GM18873 (cell line): ENCODE data around the gene CHCHD6.

Experiments
- ATAC-seq: cut with Tn5 transposase; IDR thresholded peaks from one replicate; pipeline ENCODE4 v1.9.1; 2021; ENCODE audit warnings: mild to moderate bottlenecking, moderate library complexity, moderate number of reproducible peaks; ENCODE audit not compliant: unreplicated experiment, low FRiP score

The CHCHD6 gene

DNA sequence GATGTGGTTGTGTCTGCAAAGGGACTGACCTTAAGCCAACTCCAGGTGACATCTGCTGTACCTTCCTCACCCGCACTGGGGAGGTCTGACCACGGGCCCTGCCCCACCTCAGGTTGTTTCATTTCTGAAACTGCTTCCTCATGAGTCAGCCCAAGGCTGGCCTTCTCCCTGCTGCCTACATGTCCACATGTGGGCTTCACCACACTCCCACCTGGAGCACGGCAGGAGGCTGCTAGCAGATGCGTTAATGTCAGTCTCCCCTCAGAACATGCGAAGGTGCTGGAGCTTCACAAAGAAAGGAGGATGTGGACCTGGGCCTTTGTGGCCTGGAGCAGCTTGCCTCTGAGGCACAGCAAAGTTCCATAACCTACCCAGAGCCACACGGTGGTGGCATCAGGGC lies 209.5 kb downstream of the CHCHD6 start:
- no peak for ATAC-seq

DNA sequence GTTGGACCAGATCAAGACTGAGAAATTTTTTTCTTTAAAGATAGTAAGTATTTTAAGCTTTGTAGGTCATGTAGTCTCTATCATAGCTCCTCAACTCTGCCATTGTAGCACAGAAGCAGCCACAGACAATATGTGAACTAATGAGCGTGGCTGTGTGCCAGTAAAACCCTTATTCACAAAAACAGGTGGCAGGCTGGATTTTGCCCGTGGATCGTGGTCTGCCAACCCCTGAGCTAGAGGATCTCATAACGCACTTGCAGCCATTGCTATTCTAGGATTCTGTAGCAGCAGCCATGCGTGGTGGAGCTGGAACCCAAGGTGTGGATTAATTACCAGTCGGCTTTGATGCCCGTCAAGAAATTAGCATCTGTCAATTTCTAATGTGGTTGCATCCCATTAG lies 210.2 kb downstream of the CHCHD6 start:
- no peak for ATAC-seq

DNA sequence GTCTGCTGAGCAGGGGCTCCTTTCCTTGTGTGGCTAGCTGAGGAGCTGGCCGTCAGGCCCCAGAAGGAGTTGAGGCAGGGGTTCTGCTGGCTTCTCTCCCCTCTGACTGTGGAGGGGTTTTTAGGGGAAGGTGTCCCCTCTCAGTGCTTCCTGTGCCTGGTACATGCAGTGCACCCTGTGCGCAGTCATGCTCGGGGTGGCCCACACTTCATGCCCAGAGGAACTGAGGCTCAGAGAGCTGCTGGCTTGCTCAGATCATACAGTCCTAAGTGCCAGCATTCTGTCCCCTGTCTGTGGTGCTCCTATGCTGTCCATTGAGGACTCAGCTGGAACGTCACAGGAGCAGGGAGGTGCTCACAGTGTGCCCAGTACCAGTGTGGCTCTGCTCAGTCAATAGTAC lies 211.0 kb downstream of the CHCHD6 start:
- no peak for ATAC-seq

DNA sequence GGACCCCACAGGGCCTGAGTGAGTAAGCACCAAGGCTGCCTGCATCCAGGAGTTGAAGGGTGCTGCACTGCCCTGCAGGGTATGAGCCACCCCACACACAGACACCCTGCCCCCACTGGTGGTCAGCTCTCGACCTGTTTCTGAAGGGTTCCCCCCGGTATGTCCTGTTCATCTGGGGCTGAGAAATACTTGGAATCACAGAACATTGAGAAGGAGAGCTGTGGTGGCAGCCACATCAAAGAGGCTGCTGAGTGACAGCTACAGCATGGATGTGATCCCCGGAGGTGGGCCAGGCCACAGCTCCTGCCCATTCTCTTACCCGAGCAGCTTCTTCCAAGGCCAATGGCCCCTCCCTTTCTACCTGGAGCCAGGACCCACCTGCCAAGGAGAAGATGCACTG lies 212.5 kb downstream of the CHCHD6 start:
- ATAC-seq = no peak

DNA sequence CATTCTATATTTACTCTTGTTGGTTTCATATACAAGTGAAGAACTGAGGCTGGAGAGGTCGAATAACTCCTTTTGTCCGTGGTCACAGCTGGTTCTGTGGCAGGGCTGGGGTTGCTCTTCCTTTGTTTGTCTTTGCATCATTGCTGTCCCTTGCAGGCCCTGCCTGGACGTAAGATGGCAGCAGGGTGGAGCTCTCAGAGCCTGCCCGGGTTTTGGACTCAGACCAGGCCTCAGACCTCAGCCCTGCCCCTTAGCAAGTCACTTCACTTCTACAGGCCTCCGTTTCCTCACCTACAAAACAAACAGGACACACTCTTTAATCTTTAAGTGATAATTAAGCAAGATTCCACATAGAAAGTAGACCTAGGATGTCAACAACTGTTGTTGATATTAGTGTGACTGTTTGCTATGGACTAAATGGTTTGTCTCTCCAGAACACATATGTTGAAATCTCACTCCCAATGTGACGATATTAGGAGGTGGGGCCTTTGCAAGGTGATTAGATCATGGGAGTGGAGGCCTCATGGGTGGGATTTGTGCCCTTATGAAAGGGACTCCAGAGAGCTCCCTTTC lies 213.3 kb downstream of the CHCHD6 start:
- ATAC-seq = no peak

DNA sequence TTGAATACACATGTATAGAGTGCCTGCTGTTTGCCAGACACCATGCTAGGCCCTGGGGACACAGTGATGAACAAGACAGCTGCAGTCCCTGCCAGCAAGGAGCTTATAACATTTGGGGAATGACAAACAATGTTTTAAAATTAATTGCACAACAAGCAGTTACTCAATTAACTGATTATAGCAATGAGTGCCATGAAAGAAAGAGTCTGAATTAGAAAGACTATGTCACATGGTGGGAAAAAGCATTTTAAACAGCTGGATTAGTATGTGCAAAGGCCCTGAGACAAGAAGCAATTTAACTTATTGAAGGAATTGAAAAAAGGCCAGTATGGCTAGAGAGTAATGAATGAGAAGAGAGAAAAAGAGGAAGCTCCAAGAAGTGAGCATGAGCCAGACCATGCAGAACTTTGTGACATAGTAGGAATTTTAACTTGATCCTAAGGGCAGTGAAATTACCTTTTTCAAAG lies 214.3 kb downstream of the CHCHD6 start:
- ATAC-seq = no peak

DNA sequence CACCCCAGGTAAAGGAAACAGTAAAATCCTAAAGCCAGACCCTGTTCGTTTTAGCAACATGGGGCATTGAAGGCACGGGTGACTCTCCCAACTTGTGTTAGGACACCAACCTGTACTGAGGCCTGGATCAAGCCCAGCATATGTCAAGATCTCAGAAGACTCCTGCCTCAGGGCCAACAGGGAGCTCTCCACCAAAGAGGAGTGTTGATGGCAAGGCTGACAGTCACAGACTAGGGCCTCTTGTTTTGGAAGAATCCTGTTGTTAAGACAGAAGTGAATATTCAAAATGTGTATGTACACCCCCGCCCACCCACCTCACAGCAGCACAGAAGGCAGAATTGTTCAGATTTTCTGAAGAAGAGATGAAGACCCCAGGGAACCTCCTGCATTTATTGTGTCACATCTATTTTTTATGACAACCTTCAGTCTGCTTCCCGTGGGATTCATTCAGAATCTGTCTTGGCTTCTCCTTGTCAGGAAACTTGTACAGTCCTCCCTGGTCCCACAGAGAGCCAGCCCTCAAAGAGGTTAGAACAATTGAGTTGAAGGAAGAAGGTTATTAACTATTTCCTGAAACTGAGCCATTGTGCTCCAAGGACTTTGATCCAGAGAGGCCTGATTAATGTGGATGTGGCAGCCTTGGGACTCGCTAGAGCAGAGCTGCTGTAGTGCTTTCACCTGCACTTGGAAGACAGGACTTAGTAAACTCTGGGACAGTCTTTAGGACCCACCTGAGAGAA lies 217.2 kb downstream of the CHCHD6 start:
- ATAC-seq = no peak

DNA sequence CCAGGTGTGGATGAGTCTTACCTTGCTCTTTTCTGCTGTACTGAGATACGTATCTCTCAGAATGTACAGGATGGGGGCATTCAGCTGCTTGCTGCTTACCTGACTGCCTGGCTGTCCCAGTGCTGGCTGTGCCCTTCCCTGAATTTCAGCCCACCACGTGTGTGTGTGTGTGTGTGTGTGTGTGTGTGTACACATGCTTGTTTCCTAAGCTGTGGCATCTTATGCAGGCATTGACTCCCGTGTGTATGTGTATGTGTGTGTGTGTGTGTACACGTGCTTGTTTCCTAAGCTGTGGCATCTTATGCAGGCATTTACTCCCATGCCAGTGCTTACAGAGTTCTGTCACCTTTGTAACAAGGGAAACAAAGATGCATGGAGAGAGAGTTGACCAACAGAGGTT lies 218.4 kb downstream of the CHCHD6 start:
- ATAC-seq = no peak

DNA sequence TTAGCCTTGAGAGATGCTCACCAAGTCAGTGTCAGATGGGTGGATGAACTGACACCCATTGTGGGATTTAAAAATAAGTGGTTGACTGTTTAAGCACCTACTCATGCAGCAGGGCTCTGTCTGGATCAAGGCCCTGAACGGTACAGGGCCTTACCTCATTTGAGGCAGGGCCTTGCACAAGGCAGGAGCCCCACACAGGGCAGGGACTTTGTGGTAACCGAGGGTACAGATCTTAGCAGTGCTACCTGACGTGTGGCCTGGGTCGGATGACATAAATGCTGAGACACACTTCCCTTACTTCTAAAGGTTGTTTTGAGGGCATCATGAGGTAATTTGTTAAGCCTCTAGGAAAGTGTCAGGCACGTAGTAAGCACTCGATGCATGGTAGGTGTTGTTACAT lies 219.4 kb downstream of the CHCHD6 start:
- ATAC-seq = no peak

DNA sequence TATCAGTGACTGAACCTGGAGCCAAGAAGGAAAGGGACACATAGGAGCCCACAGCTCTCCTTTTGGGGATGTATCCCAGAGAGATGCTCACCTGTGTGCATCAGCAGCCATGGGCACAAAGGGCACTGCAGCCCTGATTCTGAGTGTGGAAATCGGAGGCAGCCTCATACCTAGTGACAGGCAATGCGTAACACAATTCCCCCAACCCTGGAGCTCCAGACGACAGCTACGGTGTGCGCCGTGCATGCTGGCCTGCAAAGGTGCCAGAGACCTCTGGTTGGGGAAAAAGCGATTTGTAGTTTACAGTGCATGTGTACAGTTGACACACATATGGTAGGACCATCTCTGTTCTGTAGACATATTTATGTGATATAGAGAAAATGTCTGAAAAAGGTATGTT lies 219.9 kb downstream of the CHCHD6 start:
- no peak for ATAC-seq

DNA sequence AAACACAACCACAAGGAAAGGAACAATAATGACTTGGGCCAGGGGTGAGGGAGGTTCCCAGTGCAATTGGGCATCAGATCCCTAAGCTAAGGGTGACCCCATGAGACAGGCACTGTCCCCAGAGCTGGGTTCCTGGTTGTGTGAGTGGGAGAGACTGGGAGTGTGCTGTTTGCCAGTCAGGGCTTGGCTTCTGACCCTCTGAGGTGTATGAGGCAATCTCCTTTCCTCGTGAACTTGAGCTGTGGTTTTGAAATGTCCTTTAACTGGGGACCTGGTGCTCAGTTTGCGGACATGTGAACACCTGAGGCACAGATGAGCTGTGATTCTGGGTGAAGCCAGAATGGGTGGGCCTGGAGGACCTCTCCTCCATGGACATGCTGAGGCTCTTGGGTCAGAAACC lies 220.4 kb downstream of the CHCHD6 start:
- no peak for ATAC-seq

DNA sequence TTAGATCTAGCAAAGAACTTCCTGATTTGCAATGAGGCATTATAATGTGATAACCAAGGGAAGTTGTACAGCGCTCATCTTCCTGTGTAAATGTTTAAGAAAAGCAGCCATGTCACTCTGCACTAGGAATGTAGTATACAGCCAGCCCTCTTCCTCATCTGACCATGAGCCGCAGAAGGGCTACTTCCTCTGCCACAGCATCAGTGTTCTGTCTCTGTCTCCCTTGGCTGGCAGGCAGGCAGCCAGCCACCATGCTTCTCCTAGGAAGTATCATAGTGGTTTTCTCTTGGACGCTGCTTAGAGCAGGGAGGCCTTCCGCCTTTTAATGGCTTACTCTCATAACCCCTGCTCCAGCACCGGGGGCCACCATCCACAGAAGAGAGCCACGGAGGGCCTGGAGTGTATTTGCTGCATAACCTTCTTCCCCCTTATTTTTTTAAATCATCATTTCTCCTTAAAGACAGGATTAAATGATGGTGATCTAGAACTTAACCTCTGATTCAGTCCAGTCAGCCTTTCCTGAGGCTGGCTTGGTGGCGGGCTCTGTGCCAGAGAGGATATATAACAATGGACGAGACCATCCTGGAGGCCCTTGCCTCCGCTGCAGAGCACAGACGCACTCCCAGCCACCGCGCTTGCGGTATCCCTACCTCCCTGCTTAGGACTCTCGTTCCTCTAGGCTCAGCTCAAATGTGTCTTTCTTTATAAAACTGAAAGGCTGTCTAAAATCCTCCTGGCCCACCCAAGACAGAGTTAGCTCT lies 221.6 kb downstream of the CHCHD6 start:
- ATAC-seq = no peak

DNA sequence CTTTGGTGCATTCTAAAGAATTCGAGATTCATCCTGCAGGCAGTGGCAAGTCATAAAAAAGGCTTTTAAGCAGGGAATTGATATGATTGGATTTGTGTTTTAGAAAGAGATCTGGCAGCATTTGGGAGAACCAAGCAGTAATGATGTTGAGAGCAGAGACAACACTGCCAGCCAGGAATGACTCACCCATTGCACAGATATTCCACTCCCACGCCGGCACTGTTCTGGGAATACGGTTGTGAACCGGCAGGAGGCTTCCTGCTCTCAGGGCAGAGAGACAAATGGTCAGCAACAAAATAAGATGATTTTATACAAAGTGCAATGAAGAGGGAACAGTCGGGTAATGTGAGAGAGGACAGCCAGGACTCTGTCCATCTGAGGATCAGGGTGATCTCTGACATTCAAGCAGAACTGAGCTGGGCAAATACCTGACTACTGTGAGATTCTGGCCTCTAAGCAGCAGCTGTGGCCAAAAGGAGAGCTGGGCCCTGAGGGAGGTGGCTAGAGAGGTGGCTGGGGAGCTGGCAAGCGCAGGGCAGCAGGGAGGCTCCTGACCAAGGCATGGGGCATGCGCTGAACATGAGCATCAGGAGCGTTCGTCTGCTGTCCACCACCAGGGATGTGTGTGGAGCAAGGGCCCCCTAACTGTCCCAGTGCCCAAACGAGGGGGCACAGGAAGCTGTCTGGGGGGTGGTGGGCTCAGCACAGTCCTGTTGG lies 222.8 kb downstream of the CHCHD6 start:
- ATAC-seq = no peak

DNA sequence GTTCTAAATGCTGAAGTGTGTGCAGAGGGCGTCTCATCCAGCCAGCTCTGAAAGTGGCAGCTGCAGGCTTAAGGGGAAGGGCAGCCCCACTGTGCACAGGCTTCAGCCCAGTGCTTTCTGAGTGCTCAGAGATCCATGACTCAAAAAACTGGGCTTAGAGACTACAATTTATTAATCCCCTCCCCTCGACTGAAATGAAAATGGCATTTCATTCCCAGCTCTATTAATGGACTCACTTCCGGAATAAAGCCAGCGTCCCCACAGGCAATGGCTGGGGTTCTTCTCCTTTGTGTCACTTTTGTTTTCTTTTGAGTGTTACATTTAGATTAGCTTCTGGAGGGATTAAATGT lies 223.3 kb downstream of the CHCHD6 start:
- no peak for ATAC-seq

DNA sequence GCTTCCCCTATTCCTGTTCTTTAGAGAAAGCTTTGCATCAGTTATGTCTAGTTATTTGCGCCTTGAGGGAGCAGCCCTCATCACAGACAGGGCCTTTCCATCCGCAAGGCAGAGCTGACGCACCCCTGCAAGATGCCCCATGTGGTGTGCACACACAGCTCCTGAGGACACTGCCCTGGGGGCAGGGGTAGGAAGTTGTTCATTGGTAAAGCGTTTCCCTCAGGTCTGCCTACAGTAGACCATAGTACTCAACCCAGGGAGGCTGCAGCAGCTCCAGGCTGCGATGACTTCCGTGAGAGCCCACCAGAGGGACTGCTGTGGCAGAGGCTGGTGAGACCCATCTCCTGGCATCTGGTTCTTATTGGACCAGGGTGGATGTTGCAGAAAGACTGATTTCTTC lies 223.8 kb downstream of the CHCHD6 start:
- ATAC-seq = no peak

DNA sequence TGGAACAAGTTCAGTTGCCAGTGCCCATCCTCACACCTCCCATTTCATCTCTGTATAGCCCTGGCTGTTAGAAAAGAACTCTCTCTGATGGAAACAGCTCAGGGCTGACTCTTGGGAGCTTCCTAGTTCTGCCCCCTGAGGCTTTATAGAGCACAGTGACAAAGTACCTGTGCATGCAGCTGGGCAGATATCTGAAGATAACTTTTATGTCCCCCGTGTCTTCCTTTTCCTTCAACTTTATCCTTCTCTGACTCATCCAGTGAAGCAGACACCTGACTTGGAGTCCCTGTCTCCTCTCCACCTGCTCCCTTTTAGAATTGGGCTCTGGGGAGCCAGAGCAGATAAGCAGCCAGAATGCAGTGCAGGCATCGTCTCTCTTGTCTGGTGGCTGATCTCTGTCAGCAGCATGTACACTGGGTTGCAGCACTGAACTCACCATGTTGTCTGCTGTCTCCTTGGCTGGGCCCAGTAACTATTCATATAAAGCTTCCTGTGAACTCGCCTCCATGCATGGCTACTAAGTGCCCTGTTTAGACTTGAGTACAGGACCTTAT lies 225.0 kb downstream of the CHCHD6 start:
- ATAC-seq = no peak

DNA sequence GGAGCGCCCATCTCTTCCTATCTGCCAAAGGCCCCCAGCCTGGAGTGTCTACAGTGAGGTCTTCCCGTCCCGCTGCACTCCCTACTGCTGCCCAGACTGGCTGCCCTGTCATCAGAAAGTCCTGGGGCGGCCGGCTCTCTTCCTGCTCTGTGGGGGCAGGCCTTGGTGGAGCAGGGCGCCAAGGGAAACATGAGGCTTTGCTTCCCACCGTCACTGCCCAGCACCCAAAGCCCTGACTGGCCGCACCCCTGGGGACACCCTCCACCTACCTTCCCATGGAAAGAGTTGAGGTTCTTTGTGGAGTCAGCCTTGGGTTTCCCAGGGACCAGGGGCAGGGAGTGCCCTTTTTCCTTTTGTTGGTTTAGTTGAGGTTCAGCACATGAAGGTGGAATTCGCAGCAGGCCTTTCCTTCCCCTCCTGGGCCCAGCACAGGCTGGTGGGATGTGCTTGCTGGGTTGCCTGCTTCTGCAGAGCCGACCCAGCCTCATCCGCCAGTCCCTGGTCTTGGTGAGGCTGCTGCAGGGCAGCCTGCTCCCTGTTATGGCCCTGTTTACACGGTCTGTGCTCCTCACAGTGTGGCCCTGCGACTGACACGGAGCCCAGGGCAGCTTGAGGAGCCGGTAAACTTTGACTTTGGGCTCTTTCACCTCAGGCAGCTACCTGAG lies 227.0 kb downstream of the CHCHD6 start:
- ATAC-seq = no peak

DNA sequence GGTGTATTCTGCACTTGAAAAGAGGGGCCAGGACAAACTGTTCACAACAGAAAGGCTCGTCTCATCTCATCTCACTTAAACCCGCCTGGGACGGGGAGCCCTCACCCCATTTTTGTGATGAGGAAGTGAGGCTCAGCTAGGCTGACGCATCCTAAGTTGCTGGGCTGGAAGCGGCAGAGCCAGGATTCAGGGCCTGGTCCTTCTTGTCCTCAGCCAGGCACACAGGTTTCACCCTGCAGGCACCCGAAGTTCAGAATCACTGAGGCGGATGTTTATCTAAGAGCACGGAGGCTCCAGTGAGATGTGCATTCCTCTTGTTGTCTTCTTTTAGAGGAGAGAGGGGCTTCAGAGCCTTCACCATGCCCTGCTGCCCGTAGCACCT lies 227.8 kb downstream of the CHCHD6 start:
- ATAC-seq = no peak

DNA sequence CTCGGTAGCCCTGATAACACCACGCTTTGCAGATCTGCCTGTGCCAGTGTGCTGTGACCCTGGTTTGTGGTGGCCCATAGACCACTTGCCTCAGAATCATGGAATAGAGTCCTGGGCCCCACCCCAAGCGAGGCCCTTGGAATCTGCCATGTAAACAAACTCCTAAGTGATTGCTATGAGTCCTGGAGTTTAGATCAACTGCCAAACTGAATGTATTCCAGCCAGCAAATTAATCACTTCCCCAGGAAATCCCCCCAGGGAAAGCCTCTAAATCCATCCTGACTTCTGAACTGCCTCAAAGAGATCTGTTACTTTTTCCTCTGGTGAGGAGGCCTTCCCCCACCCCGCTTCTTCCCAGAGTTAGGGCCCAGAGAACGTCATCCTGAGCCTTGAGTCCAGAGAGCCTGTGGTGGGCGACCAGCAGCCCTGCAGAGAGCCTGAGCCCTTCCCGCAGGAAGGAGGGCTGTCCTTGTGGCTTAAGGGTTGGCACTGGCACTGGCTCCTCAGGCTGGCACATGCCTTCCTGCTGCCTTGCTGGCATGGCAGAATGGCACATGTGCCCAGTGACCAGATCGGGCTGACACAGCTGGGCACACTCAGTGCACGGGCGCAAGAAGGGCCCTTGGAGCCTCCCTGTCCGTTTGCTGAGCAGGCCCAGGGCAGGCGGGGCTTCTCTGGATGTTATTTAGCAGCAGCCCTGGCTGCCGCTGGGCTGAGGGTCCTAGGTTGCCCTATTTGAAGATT lies 228.3 kb downstream of the CHCHD6 start:
- ATAC-seq = no peak
